ENCODE measurements around the gene FKRP. TPM values are rescaled to one million over a fixed set of nuclear protein-coding genes. Genes with fewer than 3 reads are reported as not detected.

FKRP gene
- total RNA-seq, 1 donor from 2014 or later = 13.2 TPM

GRCh38 chr19:46724468-46724867, 21.4 kb upstream of the FKRP start:
- ATAC-seq (no peak), DNase-seq (no peak)
- intact Hi-C loops (cut with DNase I) = no loop called here
- Histone ChIP-seq H3K27me3 (ENCODE audit: low read depth) (no peaks in the 10 kb centered on the region), H3K4me1 (peaks cover 37% of the 10 kb centered on the region), H3K27ac (no peak overlapping the region), H3K4me3 (no peak overlapping the region), H3K36me3 (peaks cover 99% of the 10 kb centered on the region), H3K9me3 (no peaks in the 10 kb centered on the region)
- TF ChIP-seq CTCF (IDR thresholded peaks at IDR 0.05) = no peak

GRCh38 chr19:46725036-46725820, 20.6 kb upstream of the FKRP start:
- intact Hi-C loops (cut with DNase I) = no loop called here
- ATAC-seq = no peak
- no peak for TF ChIP-seq CTCF (IDR thresholded peaks at IDR 0.05)
- Histone ChIP-seq H3K9me3 (no peaks in the 10 kb centered on the region), H3K27ac (no peak overlapping the region), H3K4me3 (no peak overlapping the region), H3K27me3 (ENCODE audit: low read depth) (no peaks in the 10 kb centered on the region), H3K4me1 (peaks cover 31% of the 10 kb centered on the region), H3K36me3 (peaks cover 100% of the 10 kb centered on the region)
- no peak for DNase-seq

- no peak for TF ChIP-seq CTCF (IDR thresholded peaks at IDR 0.05)
- H3K4me3 ChIP-seq = no peak overlapping the region
- no peak overlapping the region for H3K27ac ChIP-seq
- H3K36me3 ChIP-seq = peaks cover 100% of the 10 kb centered on the region
- DNase-seq (no peak), ATAC-seq (no peak)
- H3K9me3 ChIP-seq = no peaks in the 10 kb centered on the region
- no peaks in the 10 kb centered on the region for H3K27me3 ChIP-seq (ENCODE audit: low read depth)
- intact Hi-C loops (cut with DNase I) = no loop called here
- H3K4me1 ChIP-seq = peaks cover 38% of the 10 kb centered on the region
These were observed 19.9 kb upstream of the FKRP start for GRCh38 chr19:46725859-46726393.

GRCh38 chr19:46726551-46726950, 19.3 kb upstream of the FKRP start:
- intact Hi-C loops (cut with DNase I) = no loop called here
- Histone ChIP-seq H3K4me1 (peaks cover 44% of the 10 kb centered on the region), H3K36me3 (peaks cover 100% of the 10 kb centered on the region), H3K27me3 (ENCODE audit: low read depth) (no peaks in the 10 kb centered on the region), H3K4me3 (no peak overlapping the region), H3K9me3 (no peaks in the 10 kb centered on the region), H3K27ac (no peak overlapping the region)
- DNase-seq (no peak), ATAC-seq (no peak)
- no peak for TF ChIP-seq CTCF (IDR thresholded peaks at IDR 0.05)

GRCh38 chr19:46726971-46727501, 18.8 kb upstream of the FKRP start:
- intact Hi-C loops (cut with DNase I) = no loop called here
- Histone ChIP-seq H3K4me3 (no peak overlapping the region), H3K36me3 (peaks cover 100% of the 10 kb centered on the region), H3K4me1 (peaks cover 49% of the 10 kb centered on the region), H3K27me3 (ENCODE audit: low read depth) (no peaks in the 10 kb centered on the region), H3K9me3 (no peaks in the 10 kb centered on the region), H3K27ac (no peak overlapping the region)
- ATAC-seq (no peak), DNase-seq (no peak)
- TF ChIP-seq CTCF (IDR thresholded peaks at IDR 0.05) = no peak

Data from lower lobe of right lung (tissue), 2 donors.